HG02759 (cell line): Measurements from ENCODE around the gene PXN.
"Not testable (repeated sequence)": the region's sequence is repeated elsewhere in the genome, so short reads cannot be mapped to it uniquely, and the experiment has no call there.

Source experiments
- ATAC-seq: cut with Tn5 transposase; IDR thresholded peaks from one replicate; pipeline ENCODE4 v1.9.1; 2021; ENCODE audit warnings: mild to moderate bottlenecking, moderate library complexity; ENCODE audit not compliant: unreplicated experiment

Gene PXN

DNA sequence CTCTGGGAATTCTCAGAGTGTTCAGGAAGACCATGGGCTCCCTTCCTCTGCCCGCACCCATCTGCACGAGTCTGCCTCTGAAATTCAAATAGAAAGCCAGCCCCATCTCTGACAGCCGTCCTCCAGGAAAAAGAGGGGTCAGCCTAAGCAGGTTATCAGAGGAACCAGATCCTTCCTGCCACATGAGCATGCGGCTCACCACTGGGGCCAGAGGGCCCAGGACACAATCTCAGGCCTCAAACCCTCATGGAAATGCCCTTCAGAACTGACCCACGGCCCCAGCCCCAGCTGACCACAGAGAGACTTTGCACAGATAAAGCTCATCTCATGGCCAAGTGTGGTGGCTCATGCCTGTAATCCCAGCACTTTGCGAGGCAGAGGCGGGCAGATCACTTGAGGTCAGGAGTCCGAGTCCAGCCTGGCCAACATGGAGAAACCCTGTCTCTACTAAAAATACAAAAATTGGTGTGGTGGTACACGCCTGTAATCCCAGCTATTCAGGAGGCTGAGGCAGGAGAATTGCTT lies 23.2 kb downstream of the PXN start:
- ATAC-seq, result no peak

DNA sequence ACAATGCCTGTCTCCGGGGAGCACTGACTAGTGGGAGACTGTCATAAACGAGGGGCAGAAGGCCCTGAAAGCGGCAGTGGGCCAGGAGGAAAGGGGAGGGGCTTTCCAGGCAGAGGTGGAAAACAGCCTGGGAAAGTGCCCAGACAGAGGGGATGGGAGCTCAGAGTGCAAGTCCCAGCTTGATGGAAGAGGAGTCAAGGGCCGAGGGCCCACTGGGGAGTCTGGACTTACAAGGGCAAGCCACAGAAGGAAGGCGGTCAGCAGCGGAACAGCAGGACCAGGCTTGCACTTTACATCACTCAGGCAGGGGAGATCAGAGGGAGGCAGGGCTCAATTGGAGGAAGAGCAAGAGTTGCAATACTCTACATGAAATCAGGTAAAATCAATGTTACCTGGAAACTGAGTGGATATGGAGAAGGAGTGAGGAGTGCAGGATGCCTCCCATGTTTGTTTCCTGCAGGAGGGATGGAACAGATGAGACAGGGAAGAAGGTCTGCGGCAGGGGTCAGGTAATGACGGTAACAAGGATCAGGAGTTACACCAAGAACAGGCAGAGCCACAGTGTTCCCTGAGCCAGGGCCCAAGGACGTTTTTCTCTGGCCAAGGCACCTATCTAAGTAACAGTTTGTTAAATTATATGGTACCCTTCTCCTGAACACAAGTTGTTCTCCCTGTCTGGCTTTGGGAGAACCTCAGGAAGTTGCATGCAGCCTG lies 23.8 kb downstream of the PXN start:
- ATAC-seq, result no peak

DNA sequence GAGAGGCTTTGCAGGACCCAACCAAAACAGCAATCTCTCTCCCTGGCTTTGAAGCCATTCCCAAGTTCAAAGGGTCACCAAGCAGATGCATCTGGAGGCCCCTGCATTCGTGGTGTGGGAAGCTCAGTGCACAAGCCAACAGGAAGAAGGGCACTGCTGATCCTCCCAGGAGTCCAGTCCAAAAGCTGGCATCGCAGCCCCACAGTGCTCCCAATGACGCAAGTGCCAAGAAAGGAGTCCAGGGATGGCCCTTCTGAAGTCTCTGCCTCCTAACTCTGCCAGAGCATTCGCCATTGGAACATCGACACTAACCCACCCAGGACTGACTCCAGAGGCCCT lies 25.1 kb downstream of the PXN start:
- ATAC-seq, result no peak

DNA sequence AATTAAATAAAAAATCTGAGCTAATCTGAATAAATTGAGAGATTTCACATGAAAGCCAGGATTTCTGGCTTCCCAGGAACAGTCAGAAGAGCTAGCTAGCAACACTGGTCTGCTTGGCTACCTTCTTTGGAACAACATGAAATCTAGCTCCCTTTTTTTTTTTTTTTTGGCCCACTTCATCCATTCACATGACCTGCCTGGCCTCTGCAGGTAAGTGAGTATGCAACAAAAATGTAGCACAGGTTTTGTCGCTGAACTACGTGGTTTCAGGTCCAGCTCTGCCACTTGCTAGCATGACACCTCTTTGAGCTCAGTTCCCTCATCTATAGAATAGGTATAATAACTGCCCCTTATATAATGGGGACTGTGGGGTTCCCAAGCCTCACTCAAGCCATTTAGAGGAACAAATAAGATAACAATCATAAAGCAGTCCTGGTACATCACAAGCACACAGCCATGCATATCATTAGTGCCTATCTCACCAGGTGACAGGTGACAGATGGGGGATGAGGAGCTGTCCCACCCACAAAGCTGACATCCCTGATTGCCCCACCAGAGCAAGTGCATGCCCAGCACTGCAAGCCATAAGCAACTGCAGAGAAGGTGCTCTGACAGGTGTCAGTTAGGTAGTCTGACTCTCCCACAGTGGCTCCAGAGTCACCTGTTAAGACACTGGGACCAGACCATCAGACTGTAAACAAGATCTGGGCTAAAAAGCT lies 25.6 kb downstream of the PXN start:
- no peak for ATAC-seq

DNA sequence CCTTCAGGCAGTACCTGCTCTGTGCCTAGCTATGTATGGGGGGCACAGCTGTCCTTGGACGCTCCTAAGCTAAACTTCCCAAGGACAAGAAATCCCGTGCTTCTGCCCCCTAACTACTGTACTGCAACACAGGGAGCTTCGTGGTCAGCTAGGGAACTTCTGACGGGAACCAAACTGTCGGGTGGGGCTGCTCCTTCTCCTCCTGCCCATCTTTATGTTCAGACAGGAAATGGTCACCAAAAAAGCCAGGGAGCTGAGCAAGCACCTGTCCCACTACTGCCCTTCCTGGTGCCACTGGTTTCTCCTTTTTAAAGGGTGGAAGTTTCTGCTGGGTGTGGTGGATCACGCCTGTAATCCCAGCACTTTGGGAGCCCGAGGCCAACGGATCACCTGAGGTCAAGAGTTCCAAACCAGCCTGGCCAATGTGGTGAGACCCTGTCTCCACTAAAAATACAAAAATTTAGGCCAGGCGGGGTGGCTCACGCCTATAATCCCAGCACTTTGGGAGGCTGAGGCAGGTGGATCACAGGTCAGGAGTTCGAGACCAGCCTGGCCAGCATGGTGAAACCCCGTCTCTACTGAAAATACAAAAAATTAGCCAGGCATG lies 26.6 kb downstream of the PXN start:
- no peak for ATAC-seq

DNA sequence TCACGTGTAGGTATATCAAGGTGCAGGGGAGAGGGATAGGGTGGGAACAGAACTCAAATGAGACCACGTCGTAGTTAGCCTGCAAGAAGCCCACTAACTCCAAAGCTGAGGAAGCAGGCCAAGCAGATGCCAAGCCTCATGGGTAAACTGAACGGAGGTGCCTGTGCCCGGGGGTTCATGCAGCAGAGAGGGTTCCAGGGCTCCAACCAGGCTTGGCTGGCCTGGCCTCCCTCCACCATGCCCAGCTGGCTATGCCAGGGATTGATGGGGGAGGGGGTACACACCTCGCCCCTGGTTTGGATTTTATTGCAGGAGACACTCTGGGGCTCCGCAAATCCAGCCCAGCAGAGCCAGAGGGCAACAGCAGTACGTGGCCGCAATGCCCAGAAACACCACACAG lies 27.3 kb downstream of the PXN start:
- no peak for ATAC-seq

DNA sequence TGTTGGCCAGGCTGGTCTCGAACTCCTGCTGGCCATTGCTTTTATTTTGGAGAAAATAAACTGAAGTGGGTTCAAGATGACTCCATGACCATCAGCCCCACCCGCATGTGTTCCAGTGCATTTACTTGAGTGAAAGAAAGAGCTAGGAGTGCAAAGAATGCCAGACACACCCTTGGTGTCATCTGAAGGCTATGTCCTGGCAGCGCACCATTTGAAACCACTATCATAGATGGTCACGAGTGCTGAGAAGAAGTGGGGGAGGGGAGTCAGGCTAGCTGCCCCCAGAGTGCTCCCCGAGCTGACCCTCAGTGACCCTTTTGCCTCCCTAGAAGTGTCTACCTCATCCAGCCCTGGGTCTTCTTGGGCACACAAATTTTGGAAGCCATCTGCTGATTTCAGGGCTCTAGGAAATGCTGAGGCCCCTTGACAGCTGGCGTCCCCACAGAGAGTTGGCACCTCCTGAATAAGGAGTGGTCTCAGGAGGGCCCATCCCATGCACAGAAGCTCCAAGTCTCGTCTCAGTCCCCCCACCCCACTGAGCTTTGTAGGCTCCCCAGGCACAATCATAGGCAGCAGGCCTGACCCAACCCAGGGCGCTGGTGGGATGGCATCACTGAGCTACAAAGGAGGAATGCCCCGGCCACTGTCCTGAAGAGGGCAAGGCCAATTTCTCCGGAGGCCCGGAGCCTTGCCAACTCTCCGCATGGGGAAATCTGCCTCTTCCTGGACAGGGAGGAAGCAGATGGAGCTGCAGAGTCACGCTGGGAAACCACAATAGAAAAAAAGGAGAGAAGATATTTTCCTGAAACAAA lies 28.0 kb downstream of the PXN start:
- no peak for ATAC-seq

DNA sequence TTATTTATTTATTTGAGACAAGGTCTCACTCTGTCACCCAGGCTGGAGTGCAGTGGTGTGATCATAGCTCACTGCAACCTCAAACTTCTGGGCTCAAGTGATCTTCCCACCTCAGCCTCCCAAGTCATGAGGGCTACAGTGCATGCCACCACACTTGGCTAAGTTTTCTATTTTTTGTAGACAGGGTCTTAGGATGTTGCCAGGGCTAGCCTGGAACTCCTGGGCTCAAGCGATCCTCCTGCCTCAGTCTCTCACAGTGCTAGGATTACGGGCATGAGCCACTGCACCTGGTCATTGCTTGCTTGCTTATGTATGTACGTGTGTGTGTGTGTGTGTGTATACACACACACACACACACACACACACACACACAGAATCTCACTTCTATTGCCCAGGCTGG lies 28.7 kb downstream of the PXN start:
- ATAC-seq, result not testable (repeated sequence)

DNA sequence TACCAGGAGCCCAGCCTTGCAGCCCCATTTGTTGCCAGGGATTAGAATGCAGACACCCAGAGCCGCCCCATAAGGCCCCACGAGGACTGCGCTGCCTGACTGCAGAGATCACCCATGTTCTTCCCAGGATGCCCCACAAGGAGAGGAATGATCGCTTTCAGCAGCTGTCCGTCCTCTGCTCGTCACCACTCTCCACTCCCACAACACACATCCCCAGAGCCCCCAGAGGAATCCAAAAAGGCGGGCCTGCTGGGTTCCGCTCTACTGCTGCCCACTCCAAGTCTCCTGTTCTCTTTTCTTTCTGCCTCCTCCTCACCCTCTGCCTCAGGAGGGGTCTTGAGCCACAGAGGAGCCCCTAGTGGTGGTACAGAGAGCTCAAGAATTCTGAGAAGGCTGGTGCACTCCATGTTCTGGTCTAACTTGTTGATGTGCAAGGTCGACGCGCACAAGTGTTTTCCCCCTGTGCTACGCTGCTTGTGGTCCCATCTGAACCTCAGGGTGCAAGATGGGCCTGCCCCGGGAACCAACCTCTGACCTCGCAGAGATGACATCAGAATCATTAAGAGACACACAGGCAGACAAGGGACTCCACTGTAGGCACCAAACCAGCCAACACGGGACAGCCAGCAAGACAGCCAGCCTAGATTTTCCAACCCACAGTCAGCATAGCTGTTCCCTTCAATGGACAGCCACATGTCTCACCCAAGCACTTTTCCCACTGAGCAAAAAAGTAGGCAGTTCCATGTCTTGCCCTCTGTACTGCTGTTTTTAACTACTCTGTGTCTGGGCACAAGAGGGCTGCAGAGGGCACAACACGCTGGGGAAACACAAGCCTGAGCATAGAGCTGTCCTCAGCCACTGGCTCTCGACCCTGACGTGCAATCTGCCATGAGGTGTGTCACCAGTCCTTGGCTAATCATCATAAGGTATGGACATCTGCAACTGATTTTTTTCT lies 29.9 kb downstream of the PXN start:
- ATAC-seq, result no peak

DNA sequence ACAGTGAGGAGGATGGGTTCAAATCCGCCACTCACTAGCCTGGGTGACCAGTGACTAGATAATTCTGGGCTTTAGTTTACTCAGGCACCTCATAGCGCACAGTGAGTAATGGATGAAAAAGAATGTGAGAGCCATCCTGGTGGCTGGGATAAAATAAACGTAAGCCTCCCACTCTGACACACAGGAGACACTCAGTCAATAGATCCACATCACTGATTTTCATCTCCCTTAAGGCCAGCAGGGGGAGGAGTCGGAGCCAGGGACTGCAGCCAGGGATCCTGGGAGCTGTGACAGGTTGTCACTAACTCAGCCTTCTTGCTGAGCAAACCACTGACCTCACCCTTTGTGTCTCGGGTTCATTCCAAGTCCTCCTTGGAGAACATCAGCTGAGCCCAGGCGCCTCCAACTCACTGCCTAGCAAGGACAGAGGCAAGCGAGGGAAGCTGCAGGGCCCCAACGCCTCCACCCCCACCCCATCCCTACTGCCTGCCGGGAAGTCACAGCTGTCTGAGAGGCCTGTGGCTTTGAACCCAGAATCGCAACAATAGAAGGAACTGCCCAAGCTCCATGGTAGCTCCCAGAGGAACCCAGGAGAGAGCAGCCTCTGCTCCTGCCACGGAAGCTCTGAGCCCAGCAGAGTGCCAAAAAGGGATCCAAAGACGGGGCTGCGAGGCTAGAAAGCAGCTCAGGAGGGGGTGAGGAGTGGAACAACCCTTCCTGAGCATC lies 30.7 kb downstream of the PXN start:
- ATAC-seq, result no peak

DNA sequence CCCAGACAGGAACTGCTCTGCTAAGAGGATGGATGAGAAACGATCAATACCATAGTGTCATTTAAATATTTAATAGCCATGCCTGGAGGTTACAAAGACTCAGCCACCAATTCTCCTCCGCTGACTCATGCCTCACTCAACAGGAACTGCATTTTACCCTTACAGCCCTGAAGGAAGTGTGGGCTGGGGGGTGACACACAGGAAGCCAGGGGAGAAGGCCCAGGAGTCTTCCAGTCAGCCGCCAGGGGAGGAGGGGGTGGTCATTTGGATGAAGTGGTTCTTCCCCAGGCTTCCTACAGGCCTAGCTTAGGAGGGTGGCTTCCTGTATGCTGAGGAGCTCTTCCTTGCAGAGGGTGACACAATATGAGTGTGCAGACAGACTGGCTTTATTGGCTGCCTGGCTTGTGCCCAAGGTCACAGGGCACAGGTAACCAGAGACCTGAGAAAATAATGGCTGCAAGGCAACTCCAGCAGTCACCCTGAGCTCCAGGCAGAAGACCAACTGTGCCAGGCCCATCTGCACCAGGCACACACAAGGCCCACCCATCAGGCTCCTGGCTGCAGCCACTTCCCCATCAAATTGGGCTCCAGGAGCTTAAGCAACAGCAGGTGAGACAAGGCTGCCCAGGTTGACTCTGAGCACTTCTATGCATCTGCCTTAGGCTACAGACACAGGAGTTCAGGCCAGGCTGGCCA lies 34.1 kb downstream of the PXN start:
- no peak for ATAC-seq

DNA sequence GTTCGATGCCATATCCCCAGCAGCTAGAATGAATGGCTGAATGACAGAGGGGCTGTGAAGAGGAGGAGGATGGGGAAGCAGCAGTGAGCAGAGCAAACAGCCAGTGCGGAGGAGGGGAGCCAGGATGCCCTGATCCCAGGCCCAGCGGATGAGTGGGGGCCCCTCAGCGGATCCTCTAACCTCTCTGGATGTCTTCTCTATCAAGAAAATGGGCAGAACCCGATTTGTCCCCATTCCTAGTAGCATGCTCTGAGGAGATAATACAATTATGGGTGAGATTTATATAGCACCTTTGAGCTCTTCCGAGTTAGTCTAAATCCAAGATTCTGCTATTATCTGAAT lies 34.6 kb downstream of the PXN start:
- ATAC-seq, result no peak

DNA sequence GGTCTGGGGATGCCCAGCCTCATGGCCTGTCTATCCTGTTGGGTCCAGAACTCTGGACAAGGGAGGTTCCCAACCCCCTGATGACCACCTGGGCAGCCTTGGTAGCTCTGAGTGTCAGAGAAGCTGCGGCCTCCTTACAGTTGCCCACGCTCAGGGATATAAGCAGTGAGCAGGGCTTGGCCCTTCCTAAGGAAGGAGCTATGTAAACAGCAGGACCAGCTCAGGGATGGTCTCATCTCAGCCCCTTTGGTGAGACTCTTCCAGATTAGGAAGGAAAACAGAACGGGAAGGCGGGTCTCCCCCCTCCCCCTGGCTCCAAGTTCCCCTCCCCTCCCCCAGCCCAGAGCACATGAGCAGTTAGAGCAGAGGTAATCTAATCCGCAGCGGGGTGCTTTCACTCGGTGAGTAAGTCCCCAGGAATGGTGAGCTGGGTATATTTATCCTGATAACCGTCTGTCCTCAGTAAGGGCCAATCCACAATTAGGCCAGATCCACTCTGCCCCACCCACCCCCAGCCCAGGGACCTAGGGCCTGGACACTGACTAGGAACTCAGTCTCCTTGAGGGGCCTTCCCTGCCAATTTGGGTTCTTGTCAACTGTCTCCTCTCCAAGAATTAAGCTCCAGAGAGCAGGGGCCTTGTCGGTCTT lies 35.1 kb downstream of the PXN start:
- no peak for ATAC-seq

DNA sequence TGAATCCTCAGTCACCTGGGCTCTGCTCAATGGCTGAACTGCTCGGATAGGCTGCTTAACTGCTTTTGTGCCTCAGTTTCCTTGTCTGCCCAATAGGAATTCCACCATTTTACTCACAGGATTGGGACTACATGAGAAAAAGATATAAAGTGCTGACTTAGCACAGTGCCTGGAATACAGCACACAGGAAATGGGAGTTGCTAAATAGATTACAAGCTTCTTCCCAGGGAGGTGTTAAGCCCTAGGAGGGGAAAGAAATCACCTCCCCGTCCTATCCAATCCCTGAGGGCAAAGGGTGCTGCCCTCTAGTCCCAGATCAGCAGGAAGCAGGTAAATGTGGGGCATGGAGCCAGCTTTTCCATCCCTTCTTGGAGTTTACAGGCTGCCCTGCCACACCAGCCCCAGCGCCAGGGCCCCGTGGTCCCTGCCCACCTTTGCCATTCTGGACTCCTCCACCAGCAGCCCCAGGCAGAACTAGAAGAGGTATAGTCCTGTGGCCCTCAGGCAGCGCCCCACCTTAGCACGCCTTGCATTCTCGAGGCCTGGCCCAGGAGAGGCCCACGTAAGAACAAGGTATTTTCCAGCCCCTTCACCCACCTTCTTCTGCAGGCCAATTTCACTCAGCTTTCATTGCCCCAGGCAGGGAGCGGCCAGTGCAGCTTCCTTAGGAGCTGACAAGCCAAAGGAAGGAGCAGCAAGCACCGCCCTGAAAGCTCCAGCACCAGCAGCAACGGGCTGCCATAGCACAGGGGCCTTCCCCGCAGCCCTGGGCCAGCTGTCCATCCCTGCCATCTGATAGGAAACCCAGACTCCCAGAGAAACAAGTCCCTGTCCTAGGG lies 35.8 kb downstream of the PXN start:
- ATAC-seq, result no peak

DNA sequence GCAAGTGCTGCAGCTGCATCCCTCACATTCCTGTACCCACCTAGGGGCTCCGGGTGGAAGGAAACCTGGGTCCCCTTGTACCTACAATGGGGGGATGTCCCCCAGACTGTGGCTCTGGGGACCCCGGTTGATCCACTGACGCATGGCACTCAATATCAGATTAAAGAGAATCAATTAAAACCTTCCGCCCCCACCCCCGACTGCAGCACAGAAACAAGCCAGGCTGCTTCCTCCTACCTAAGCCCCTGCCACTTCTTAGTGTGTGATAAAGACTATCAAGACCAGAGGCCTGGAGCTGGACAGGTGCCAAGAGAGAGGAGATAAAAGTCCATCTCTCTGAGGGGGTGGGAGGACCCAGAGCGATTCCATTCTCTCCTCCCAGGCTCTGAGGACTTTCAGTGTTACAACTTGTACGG lies 36.5 kb downstream of the PXN start:
- no peak for ATAC-seq

DNA sequence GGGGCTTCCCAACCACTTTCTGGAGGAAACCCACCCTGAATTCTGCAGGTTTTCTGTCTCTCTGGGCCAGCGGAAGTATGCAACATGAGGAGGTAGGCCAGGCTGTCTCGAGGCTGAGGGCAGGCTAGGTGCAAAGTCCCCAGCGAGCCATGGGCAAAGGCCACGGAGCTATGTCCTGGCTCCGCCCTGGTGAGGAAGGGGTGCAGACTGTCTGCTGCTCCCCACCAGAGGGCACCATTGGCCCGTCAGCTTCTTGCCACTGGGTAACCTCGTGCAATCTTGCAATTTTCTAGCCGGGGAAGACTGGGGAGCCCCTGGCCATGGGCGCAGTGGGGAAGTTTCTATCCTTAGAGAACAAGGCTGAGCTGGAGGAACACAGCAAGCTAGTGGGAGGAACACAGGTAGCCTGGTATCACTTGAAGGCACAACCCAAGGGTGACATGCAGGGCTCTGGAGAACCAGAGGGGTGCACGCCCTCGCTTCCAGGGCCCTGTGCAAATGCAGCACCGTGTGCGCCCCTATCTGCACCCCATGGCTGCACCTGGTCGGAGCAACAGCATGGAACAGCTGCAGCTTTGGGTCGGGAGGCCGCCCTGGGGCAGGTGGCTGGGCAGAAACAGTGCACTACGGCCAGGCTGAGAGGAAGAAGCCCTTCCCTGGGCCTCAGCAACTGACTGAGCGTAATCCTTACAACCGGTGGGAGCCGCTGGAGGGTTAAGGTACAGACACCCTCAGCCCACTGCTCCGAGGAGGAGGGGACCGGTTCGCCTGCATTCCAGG lies 37.0 kb downstream of the PXN start:
- ATAC-seq, result peak; percentile 78

DNA sequence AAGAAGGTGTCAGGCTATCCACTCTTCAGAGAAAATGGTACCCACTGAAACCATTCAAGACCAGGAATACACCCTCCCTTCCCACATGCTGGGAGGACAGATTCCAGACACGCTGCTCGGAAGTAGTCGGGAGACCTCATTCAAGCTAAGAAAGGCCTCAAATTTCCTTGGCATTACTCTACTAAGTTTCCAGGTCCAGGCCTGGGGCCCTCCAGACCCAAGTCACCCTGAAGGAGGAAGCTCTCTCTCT lies 37.6 kb downstream of the PXN start:
- no peak for ATAC-seq
